DOHH2 (cell line): ENCODE data around the gene KIF1C.

Experiments
- CTCF ChIP-seq: fragments of 200-600 bp; sonication (generic); IDR thresholded peaks from one replicate; pipeline ENCODE4 v1.5.1; 2014; ENCODE audit warnings: antibody characterized with exemption, mild to moderate bottlenecking, low read depth, low read length; ENCODE audit not compliant: poor library complexity, severe bottlenecking
- EZH2phosphoT487 ChIP-seq: fragments of 200-600 bp; sonication (generic); IDR thresholded peaks from 2 replicates; pipeline ENCODE4 v1.6.1; 2017; ENCODE audit warnings: borderline replicate concordance, mild to moderate bottlenecking, antibody characterized with exemption, low read length, moderate library complexity, mixed read lengths

GRCh38 chr17:5023588-5024147 lies 25.9 kb downstream of the KIF1C start:
- no peak for TF ChIP-seq CTCF
- no peak for TF ChIP-seq EZH2phosphoT487
